Stimulated activated CD4-positive, alpha-beta T cell treated with anti-CD3 and anti-CD28 coated beads, Interleukin-2, amount 100 ng/mL, for 4 hours (primary cell): ENCODE data around the gene FUT7.
A peak's percentile ranks its signal among the peaks of the same experiment; 100 is the strongest.

Experiments
- DNase-seq: peaks from one replicate; pipeline ENCODE4 v3.0.0-alpha.2; 2020; ENCODE audit warnings: low read depth

Gene FUT7

GRCh38 chr9:137031904-137032640 is at the start of gene FUT7:
FUT7 (minus strand) TSS chr9:137032088; CDS start chr9:137031991, 97 bp downstream.
- DNase-seq, result no peak

GRCh38 chr9:137080260-137081122 is 48.6 kb upstream of the FUT7 start:
- DNase-seq, result no peak

GRCh38 chr9:137079401-137079787 is 47.5 kb upstream of the FUT7 start:
- no peak for DNase-seq

- no peak for DNase-seq
Measured at GRCh38 chr9:137078701-137079400, 47.0 kb upstream of the FUT7 start.

GRCh38 chr9:137077758-137078693 is 46.1 kb upstream of the FUT7 start:
- no peak for DNase-seq

- DNase-seq, result no peak
Measured at GRCh38 chr9:137077010-137077747, 45.3 kb upstream of the FUT7 start, which contains the start of gene UAP1L1. UAP1L1 (plus strand) TSS chr9:137077517; CDS start chr9:137077533, 16 bp downstream.

- DNase-seq, result no peak
Measured at GRCh38 chr9:137076636-137077009, 44.7 kb upstream of the FUT7 start.

GRCh38 chr9:137075275-137075775 is 43.4 kb upstream of the FUT7 start:
- no peak for DNase-seq

GRCh38 chr9:137074657-137075274 is 42.9 kb upstream of the FUT7 start:
- DNase-seq, result no peak

GRCh38 chr9:137073992-137074399 is 42.1 kb upstream of the FUT7 start:
- no peak for DNase-seq

- no peak for DNase-seq
Measured at GRCh38 chr9:137071282-137071681, 39.4 kb upstream of the FUT7 start.

- DNase-seq, result no peak
Measured at GRCh38 chr9:137070906-137071275, 39.0 kb upstream of the FUT7 start.

- DNase-seq, result peak; percentile 75
Measured at GRCh38 chr9:137070201-137070905, 38.5 kb upstream of the FUT7 start, which contains the start of gene SAPCD2. SAPCD2 (minus strand) TSS chr9:137070557; CDS start chr9:137070460, 97 bp downstream.

- no peak for DNase-seq
Measured at GRCh38 chr9:137069508-137070091, 37.7 kb upstream of the FUT7 start.

- no peak for DNase-seq
Measured at GRCh38 chr9:137068539-137069507, 36.9 kb upstream of the FUT7 start.

- DNase-seq, result peak; percentile 78
Measured at GRCh38 chr9:137067860-137068538, 36.1 kb upstream of the FUT7 start.
